ENCODE results near the gene DOK1. TPM values are rescaled to one million over a fixed set of nuclear protein-coding genes. Genes with fewer than 3 reads are reported as not detected.
A peak's percentile ranks its signal among the peaks of the same experiment; 100 is the strongest.

The DOK1 gene
- polyA plus RNA-seq, 3 donors: 48.0 to 53.6 (median 49.3) TPM

DNA sequence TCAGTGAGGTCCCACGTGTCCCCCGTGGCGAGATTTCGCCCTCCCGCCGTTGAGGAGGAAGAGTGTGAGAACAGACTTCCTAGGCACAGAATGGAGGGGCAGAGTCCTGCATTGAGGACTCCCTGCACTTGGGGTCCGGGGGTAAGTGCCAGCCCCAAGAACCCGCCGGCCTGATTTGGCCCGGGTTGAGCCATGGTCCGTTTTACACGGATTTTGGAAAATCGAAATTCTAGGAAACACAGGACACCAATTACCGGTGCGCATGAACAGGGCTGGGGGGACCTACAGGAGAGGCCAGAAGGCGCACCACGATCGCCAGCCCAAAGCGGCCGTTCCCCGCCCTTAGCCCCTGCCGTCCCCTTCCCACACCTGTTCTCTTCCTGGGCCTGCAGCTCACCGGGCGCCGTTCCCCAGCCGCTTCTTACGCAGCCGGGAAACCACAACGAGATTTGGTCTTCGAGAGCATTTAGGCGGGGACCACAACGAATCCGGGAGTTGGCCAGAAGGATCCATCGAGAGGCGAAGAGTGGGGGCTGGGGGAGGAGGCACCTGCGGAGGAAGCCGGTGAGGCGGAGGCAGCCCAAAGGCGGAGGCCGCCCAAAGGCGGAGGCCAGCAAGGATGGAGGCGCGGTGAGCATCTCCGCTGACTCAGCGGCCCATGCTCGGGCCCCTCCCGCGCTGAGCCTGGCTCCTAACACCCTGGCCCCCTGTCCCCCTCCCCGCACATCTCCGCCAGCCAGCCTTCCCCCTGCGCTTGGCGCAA is 40.7 kb upstream of the DOK1 start:
- no peak overlapping the region for H3K27ac Mint-ChIP-seq
- intact Hi-C loops (cut with micrococcal nuclease): no loop called here
- DNase-seq: peak in 1 of 3 donors; percentile 17

More for the DNA sequence above, 40.7 kb upstream of the DOK1 start:
- peaks cover 81 to 100% (median 90%) of the 10 kb centered on the region in 3 donors for H3K27me3 Mint-ChIP-seq (ENCODE audit: low read depth in 3 of 3)
- WGBS (ENCODE audit: insufficient coverage): 3% methylated on average over 51 of the region's 52 CpGs
- Histone ChIP-seq H3K4me1 (ENCODE audit: control insufficient read depth in 1 of 2, insufficient read depth in 2 of 2, low read length in 2 of 2) (peaks cover 26 to 32% of the 10 kb centered on the region in 2 donors), H2AFZ (ENCODE audit: insufficient read depth, low read depth, low read length, poor library complexity, severe bottlenecking) (no peak overlapping the region), H3K27ac (ENCODE audit: low read depth in 1 of 2, low read length in 2 of 2) (no peak overlapping the region), H3K79me2 (ENCODE audit: insufficient read depth, low read length) (no peaks in the 10 kb centered on the region), H3K9me3 (replicated peaks in 1 of 2; ENCODE audit: control insufficient read depth in 1 of 2, insufficient read depth in 1 of 2, low read length in 2 of 2) (peaks cover 0 to 20% of the 10 kb centered on the region in 2 donors), H3K9ac (ENCODE audit: insufficient read depth, low read length, poor library complexity, severe bottlenecking) (no peak overlapping the region), H3K4me2 (replicated peaks; ENCODE audit: extremely low read depth, low read length, poor library complexity, severe bottlenecking) (peak overlapping the region; percentile 86), H3K36me3 (replicated peaks in 1 of 2; ENCODE audit: control insufficient read depth in 1 of 2, insufficient read depth in 2 of 2, low read length in 2 of 2) (no peaks in the 10 kb centered on the region), H4K20me1 (ENCODE audit: insufficient read depth, low read length) (no peaks in the 10 kb centered on the region), H3K4me3 (replicated peaks in 1 of 3; ENCODE audit: low read depth in 2 of 3, low read length in 3 of 3) (no peak overlapping the region), H3K27me3 (ENCODE audit: control insufficient read depth in 2 of 2, insufficient read depth in 2 of 2, low read length in 2 of 2) (peaks cover 80 to 98% of the 10 kb centered on the region in 2 donors)
- H3K9me3 Mint-ChIP-seq: peaks cover 2 to 28% (median 23%) of the 10 kb centered on the region in 7 donors
- peak overlapping the region in 1 of 2 donors; percentile 60 for H3K4me3 Mint-ChIP-seq
- TF ChIP-seq, protein P1, sequence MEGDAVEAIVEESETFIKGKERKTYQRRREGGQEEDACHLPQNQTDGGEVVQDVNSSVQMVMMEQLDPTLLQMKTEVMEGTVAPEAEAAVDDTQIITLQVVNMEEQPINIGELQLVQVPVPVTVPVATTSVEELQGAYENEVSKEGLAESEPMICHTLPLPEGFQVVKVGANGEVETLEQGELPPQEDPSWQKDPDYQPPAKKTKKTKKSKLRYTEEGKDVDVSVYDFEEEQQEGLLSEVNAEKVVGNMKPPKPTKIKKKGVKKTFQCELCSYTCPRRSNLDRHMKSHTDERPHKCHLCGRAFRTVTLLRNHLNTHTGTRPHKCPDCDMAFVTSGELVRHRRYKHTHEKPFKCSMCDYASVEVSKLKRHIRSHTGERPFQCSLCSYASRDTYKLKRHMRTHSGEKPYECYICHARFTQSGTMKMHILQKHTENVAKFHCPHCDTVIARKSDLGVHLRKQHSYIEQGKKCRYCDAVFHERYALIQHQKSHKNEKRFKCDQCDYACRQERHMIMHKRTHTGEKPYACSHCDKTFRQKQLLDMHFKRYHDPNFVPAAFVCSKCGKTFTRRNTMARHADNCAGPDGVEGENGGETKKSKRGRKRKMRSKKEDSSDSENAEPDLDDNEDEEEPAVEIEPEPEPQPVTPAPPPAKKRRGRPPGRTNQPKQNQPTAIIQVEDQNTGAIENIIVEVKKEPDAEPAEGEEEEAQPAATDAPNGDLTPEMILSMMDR (IDR thresholded peaks at IDR 0.05): no peak
- peaks cover 10 to 14% of the 10 kb centered on the region in 2 donors for H3K36me3 Mint-ChIP-seq
- peaks cover 39% of the 10 kb centered on the region for H3K4me1 Mint-ChIP-seq

Measured in CD14-positive monocyte (primary cell).